SKM-1 treated with dmso at 0.1 percent for 144 hours (cell line): ENCODE results near the gene TTC33.
"Not testable (repeated sequence)": the region's sequence is repeated elsewhere in the genome, so short reads cannot be mapped to it uniquely, and the experiment has no call there.

Source experiments
- DNase-seq: peaks from one replicate; lab custom pipeline; 2025; ENCODE audit not compliant: unreplicated experiment; lab: John Stamatoyannopoulos, UW

TTC33 gene

GRCh38 chr5:40656091-40656490 is 99.7 kb downstream of the TTC33 start:
- DNase-seq: not testable (repeated sequence)

DNA sequence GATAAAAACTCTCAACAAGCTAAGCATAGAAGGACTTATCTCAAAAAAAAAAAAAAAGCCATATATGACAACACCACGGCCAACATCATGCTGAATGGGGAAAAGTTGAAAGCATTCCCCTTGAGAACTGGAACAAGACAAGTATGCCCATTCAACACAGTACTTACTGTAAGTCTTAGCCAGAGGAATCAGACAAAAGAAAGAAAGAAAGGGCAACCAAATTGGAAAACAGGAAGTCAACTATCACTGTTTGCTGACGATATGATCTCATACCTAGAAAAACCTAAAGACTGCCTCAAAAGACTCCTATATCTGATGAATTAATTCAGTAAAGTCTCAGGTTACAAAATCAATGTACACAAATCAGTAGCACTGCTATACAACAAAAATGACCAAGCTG is 100.6 kb downstream of the TTC33 start:
- no peak for DNase-seq

DNA sequence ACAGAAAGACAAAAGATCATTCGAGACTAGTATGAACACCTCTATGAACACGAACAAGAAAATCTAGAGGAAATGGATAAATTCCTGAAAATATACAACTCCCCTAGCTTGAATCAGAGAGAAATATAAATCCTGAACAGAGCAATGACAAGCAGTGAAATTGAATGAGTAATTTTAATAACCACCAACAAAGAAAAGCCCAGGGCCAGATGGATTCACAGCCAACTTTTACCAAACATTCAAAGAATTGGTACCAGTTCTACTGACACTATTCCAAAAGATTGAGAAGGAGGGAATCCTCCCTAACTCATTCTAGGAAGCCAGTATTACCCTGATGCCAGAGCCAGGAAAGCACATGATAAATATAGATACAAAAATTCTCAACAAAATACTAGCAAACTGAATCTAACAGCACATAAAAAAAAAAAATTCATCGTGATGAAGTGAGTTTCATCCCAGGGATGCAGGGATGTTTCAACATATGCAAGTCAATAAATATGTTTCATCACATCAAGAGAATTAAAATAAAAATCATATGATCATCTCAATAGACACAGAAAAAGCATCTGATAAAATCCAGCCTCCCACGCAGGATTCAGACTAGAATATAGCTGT is 101.3 kb downstream of the TTC33 start:
- no peak for DNase-seq

- DNase-seq: no peak
These were observed 102.3 kb downstream of the TTC33 start for GRCh38 chr5:40653221-40654022.

DNA sequence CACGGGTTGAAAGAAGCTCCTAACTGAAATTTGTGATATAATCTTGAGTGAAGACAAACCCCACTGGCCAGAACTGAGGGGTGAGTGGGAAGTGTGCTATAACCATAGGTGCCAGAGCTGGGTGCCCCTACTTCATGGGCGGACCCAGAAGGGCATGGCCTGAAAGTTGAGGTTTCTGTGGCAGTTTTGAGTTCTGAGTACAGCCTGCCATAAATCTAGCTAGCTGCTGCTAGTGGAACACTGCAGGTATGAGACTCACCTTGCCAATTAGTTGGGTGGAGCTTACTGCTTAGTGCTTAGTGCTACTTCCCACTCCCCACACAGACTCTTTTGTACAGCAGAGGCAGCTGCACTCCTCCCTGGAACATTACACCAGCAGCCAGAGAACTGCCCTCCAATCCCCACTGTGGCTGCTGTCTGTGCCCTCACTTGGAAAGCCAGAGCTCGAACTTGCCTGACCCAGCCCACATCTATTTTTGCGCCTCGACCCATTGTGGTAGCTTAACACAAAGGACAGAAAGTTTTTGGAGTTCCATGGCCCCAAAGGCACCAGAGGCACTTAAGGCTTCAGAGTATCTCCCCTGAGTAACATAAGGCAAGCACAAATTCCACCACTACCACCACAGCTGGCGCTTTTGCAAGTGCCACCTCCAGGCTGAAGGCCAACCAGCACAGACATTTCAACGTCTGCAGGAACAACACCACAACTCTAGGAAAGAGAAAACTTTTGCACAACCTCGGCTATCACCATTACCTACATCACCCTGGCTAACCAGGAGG is 103.1 kb downstream of the TTC33 start:
- no peak for DNase-seq

- no peak for DNase-seq
These were observed 104.6 kb downstream of the TTC33 start for GRCh38 chr5:40651201-40651600.

DNA sequence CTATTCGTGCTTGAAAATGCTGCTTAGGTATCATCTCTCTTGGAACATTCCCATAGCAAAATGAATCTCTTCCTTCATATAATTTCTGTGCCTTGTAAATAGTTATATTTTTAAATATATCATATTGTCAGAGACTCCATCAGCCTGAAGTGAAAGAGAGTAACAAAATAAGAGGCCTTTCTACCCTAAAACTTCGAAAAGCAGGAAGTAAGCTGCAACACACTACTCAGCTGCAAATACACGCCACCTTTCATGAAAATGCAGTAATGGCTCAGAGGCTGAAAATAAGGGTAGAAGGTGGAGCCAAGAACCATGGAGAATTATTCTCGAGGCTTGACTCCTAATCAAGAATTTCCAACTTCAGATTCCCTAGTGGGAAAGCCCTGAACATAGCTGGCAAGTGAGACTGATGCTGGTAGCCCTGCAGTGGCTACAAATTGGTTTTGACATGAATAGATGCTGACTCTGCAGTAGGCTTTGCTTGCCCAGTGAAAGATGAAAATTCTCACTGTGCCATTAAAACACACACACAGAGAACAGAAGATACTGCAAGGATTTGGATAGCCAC is 106.2 kb downstream of the TTC33 start:
- DNase-seq: no peak

GRCh38 chr5:40648150-40648549 is 107.6 kb downstream of the TTC33 start:
- DNase-seq: no peak

- DNase-seq: no peak
These were observed 109.5 kb downstream of the TTC33 start for GRCh38 chr5:40646266-40646665.

DNA sequence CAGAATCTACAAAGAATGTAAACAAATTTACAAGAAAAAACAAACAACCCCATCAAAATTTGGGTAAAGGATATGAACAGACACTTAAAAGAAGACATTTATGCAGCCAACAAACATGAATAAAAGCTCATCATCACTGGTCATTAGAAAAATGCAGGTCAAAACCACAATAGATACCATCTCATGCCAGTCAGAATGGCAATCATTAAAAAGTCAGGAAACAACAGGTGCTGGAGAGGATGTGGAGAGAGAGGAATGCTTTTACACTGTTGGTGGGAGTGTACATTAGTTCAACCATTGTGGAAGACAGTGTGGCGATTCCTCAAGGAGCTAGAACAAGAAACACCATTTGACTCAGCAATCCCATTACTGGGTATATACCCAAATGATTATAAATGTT is 116.2 kb downstream of the TTC33 start:
- not testable (repeated sequence) for DNase-seq

DNA sequence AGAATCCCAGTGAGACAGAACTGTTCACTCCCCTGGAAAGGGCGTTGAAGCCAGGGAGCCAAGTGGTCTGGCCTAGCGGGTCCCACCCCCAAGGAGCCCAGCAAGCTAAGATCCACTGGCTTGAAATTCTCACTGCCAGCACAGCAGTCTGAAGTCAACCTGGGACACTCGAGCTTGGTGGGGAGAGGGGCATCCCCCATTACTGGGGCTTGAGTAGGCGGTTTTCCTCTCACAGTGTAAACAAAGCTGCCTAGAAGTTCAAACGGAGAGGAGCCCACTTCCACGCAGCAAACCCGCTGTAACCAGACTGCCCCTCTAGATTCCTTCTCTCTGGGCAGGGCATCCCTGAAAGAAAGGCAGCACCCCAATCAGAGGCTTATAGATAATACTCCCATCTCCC is 121.2 kb downstream of the TTC33 start:
- no peak for DNase-seq

GRCh38 chr5:40634154-40634553 is 121.6 kb downstream of the TTC33 start:
- DNase-seq: no peak

DNA sequence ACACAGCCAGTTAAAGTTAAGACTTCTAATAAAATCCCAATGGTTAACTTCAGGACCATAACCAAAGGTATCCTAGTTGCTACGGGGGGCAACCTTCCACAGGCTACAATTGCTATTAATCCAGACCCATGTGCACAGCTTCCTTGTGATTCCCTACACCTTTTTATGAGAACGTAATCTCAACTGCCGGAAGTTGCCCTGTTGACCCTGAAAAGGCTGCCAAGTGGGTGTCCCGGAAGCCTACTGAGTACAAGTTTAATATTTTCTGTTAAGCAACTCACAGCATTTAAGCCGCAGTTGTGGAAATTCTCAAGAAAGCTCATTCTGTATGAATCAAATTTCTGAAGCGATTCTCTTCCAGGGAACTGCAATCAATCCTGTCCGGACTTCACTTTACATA is 124.5 kb downstream of the TTC33 start:
- no peak for DNase-seq

DNA sequence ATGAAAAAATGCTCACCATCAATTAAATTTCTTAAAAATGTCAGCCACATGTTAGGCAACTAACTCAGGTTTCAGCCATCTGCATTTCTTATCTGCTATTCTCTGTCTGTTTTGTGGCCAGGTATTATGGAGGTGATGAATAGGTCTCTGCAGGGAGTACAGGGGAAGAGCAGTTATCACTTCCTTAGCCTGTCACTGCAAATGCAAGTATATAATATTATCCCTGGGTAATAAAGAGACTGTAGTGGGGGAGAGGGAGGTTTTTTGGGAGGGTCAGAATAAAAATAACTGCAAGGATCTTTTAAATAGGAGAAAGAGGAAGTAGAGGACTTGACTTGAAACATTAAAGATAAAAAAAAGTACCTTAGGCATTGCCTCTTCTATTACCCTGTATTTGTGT is 125.6 kb downstream of the TTC33 start:
- no peak for DNase-seq

DNA sequence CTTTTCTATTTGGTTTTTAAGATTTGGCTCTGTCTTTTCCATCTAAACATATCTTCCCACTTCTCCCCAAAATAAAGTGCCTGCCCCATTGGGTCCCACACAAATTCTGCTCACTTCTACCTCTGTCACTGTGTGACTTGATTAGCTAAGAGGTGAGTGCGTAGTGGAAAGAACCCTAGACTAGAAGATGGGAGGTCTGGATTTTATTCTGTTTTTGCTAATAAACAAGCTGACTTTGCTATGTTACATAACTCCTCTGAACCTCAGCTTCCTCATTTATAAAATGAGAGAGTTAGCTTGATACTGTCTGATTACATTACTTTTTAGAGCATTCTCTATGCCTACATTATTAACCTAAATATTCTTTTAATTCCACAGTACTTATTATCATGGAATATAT is 127.4 kb downstream of the TTC33 start:
- DNase-seq: peak; percentile 79

DNA sequence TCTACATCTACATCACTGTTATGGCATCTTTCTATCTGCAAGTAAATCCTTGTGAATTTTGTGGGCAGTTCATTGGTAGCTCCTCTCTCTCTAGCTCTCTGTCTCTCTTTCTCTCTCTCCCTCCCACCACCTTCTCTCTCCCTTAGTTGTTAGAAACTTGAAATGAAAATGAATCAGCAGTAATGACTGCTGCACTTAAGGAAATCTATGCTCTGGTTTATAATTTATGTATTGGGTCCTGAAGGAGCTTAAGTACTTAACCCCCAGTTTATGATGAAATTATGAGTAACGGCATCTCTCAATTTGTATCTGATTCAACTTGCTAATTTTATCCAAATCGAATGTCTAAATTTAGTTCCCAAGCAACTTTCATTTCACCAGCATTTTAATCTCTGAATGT is 128.1 kb downstream of the TTC33 start:
- DNase-seq: no peak

DNA sequence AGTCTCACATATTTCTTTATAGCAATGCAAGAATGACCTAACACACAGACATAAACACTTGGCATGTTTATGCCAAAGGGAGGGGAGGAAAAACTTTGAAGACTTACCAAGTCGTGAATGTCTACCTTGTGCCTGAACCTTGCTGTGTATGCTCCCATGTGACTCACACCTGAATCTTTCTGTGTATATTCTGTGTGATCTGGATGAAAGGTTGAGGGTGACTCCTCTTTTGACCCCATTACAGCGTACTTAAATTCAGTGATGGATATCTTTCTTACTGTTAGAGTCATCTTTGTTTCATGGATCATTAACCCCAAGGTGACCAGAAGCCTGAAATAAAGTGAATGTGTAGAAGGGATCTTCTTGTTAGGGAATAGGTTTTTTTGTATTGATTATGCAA is 129.0 kb downstream of the TTC33 start:
- DNase-seq: no peak

DNA sequence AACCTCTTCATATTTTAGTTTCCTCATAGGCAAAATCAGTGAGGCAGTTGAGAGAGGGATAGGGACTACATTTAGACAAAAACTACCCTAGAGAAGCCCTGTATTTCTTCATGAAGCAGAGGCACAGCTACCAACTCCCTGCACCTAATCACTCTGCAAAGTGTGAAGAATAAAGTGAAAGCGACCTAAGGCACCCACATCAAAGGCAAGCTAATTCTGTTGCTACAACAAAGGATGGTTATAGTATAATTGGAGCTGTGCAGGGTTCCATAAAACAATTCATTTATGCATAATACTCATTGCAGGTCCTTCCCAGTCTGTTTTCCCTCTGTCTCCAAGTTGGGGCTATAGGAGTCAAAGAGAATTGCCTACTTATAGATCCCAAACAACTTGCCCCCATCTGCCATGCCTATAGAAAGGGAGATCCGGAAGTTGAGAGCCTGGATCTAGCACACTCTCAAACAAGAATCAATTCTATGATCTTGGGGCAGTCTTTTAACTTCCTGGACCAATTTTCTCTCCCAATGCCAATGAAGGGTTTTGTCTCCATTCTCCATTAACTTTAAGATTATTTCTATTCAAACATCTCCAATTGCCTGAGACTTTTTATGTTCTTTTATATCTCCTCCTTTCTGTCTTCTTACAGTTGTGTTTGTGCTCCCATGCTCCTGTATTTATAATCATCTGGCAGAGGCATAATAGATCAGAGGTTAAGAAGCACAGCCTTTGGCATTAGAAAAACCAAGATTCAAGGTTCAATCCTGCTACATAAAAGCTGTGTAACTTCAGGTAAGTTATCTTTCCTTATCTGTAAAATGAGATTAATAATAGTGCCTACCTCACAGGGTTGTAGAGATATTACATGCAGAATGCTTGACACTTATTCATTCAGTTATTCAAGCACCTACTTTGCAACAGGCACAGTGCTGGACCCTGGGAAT is 132.0 kb downstream of the TTC33 start:
- DNase-seq: no peak

DNA sequence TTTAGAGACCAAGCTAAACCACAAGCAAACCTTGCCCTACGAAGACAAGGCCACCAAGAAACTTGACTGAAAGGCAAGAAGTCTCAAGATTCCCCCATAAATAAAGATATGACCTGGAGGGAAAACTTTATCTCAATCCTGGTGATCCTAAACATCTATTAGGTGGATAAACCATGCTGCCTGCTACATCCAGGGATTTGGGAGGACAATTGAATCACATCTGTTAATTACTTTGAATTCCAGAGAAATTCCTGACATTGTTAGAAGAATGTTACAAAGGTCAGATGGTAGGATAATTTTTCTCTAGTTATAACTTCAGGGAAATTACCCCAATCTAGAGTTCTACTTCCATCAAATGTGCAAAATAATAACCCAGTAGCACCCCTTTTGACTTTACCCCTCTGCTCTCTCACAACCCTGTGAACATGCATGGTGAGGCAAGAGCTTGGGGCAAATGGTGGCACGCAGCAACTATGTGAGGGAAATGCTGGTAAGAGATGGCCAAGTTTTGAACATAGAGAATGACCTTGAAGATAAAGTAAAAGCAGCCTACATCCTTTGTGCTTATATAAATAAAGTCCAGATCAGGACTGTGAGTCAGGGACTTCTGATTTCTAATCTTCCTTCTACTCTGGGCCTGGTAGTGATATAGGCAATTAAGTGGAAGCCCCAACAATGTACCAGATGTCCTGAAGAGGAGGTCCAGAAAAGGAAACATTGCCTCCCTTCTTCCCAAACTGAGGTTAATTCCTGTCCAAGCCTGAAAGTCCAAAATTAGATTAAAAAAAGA is 133.1 kb downstream of the TTC33 start:
- no peak for DNase-seq

DNA sequence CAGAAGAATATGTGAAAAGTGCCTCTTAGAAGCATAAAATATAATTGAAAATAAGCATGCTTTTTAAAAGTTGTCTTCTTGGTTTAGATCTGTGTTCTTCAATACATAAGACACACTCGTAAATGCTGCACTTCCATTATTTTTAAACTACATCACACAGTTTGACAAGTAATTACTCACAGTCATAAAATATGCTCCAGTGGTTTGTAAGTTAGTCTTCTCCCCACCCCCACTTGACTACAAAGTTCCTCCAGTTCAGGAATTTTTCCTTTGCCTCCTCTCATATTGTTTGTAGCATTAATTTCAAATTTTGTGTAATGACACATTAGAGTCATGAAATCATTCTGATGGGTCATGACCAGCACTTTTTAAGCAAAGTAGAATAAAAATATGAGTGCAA is 136.3 kb downstream of the TTC33 start:
- no peak for DNase-seq
